Mucosa of descending colon (tissue), 3 donors: ENCODE measurements around the gene MICA. TPM values are rescaled to one million over a fixed set of nuclear protein-coding genes. Genes with fewer than 3 reads are reported as not detected.
"Not testable (repeated sequence)": the region's sequence is repeated elsewhere in the genome, so short reads cannot be mapped to it uniquely, and the experiment has no call there.

Source experiments
- ATAC-seq: fragments of 200-7000 bp; cut with Tn5 transposase; one replicate; pipeline ENCODE4 v1.9.1; 2020; ENCODE audit warnings: mild to moderate bottlenecking, moderate library complexity
- DNase-seq, 3 donors: peaks; one replicate each; pipeline ENCODE4 v3.0.0-alpha.2; 2020
- H3K36me3 ChIP-seq: fragments of 200-600 bp; one replicate; pipeline ENCODE4 v1.8.0; 2021; ENCODE audit warnings: low read depth, mild to moderate bottlenecking
- H3K4me1 ChIP-seq: fragments of 200-600 bp; one replicate; pipeline ENCODE4 v1.8.0; 2021; ENCODE audit warnings: low read depth, mild to moderate bottlenecking
- H3K4me3 ChIP-seq: fragments of 200-600 bp; one replicate; pipeline ENCODE4 v1.8.0; 2021; ENCODE audit warnings: mild to moderate bottlenecking
- H3K9me3 ChIP-seq: fragments of 200-600 bp; one replicate; pipeline ENCODE4 v1.8.0; 2021; ENCODE audit warnings: mild to moderate bottlenecking
- intact Hi-C, 2 donors: fragments of 100-400 bp; cut with DNase I in 1 of 2; cut with micrococcal nuclease in 1 of 2; formaldehyde crosslinking; loops; one replicate each; pipeline versions ENCODE4 v1.11.0 to v1.11.1; 2022; cut with DNase I, micrococcal nuclease
- total RNA-seq, 3 donors: library from RNA; stranded (reverse); fragmentation: NEBNext Ultra II Directional in 2 of 3; extraction: Animal tissue kit (Norgen Biotek cat#: 25700) in 2 of 3; gene quantifications; one replicate each; pipeline versions ENCODE4 v1.2.1 to v1.2.4, GENCODE V29; 2021 to 2023
- TF ChIP-seq, protein P1 (sequence below): fragments of 200-600 bp; IDR thresholded peaks from one replicate; pipeline ENCODE4 v1.8.0; 2022; ENCODE audit warnings: antibody characterized with exemption, mild to moderate bottlenecking
- donor health status: DM: no; HTN: no; CAD: no; lungs with moderate emphysema.
- donor health status: DM: no; HTN: no; CAD: no.
- donor health status: DM: no; HTN: yes; CAD: no.

The MICA gene
- total RNA-seq, 3 donors from 2014 or later: 18.1 to 24.2 (median 20.7) TPM

DNA sequence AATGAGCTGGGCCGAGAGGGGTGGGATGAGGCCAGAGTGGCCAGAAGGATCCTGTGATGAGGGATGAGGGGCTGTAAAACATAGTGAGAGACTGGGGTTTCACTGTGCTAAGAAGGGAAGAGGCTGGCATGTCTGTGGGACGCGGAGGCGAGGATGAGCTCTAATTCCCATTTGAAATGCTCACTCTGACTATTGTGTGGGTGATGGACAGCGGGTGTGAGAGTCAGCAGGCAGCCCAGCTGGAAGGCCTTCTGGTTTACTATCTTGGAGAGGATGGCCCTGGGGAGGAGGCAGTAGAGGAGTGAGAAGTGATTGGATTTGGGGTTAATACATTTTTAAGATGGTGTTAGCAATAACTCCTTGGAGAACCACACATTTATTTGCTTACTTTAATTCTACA is 9.5 kb upstream of the MICA start:
- Histone ChIP-seq H3K9me3 (no peaks in the 10 kb centered on the region), H3K36me3 (no peaks in the 10 kb centered on the region), H3K4me3 (no peak overlapping the region), H3K4me1 (peaks cover 12% of the 10 kb centered on the region)
- TF ChIP-seq, protein P1, sequence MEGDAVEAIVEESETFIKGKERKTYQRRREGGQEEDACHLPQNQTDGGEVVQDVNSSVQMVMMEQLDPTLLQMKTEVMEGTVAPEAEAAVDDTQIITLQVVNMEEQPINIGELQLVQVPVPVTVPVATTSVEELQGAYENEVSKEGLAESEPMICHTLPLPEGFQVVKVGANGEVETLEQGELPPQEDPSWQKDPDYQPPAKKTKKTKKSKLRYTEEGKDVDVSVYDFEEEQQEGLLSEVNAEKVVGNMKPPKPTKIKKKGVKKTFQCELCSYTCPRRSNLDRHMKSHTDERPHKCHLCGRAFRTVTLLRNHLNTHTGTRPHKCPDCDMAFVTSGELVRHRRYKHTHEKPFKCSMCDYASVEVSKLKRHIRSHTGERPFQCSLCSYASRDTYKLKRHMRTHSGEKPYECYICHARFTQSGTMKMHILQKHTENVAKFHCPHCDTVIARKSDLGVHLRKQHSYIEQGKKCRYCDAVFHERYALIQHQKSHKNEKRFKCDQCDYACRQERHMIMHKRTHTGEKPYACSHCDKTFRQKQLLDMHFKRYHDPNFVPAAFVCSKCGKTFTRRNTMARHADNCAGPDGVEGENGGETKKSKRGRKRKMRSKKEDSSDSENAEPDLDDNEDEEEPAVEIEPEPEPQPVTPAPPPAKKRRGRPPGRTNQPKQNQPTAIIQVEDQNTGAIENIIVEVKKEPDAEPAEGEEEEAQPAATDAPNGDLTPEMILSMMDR: no peak
- ATAC-seq: no peak
- DNase-seq: no peak
- intact Hi-C loops: no loop called here

DNA sequence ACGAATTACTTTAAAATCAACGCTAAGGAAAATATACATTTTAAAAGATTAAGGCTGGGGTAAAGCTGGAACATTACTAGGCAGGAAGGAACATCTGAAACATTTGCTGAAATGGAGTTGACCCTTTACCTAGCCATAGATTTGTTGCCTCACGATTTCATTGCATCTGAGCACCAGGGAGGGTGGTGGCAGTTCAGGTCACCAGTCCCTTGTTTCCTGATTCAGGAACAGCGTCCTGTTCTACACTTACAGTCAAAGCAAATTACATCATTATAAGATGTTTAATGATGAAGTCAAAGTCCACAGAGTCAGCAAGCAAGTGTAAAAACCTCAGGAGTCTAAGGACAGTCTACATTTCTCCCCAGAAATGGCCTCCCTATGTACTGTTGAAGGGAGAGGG is 9.0 kb upstream of the MICA start:
- ATAC-seq (peak; percentile 85), DNase-seq (peak in 1 of 3 donors; percentile 53)
- H3K36me3 ChIP-seq: no peaks in the 10 kb centered on the region
- intact Hi-C loops: no loop called here
- TF ChIP-seq, protein P1: no peak
- H3K9me3 ChIP-seq: no peaks in the 10 kb centered on the region
- H3K4me3 ChIP-seq: no peak overlapping the region
- peaks cover 13% of the 10 kb centered on the region for H3K4me1 ChIP-seq

DNA sequence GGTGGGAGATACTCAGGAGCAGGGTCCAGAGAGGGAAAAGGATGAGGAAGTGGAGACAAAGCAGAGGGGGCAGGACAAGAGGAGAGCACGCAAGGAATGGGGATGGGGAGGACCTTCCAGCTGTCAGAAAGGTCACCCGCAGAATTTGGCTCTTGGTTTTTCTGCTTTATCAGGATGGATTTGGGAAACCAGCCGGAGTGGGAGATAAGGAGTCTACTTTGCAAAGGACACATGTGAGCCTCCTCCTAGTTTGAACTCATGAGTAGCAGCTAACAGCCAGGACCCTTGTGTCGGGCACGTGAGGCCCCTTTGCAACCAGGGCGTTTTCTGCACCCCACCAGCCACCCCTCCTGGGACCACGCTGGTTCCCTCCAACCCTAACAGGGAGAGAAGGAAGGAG is 7.6 kb upstream of the MICA start:
- Histone ChIP-seq H3K4me1 (peaks cover 13% of the 10 kb centered on the region), H3K4me3 (no peak overlapping the region), H3K36me3 (no peaks in the 10 kb centered on the region), H3K9me3 (no peaks in the 10 kb centered on the region)
- TF ChIP-seq, protein P1: no peak
- DNase-seq (no peak), ATAC-seq (no peak)
- intact Hi-C loops: loop anchor here (5.0 kb wide), 1 partner anchor 46 kb away; no protein-coding TSS in a partner anchor

DNA sequence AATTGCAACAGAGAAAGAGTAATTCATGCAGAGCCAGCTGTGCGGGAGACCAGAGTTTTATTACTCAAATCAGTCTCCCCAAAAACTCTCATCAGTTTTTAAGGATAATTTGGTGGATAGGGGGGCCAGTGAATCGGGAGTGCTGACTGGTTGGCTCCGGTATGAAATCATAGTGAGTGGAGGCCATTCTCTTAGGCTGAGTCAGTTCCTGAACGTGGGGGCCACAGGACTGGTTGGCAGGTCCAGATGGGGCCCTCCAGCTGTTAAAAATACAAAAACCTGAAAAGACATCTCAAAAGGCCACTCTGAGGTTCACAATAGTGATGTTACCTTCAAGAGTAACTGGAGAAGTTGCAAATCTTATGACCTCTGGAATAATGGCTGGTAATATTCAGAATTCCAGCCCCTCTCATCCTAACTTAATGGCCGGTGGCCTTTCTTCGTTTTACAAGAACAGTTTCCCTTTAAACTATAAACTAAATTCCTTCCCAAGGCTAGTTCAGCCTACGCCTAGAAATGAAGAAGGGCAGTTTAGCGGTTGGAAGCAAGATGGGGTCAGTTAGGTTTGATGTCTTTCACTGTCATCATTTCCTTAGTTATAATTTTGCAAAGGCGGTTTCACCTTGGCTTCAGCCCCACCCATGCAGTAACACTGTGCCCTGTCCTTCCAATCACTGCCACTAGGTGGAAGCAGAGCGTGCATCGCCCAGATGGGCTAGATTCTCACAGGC is 6.8 kb upstream of the MICA start:
- TF ChIP-seq, protein P1: peak; percentile 88
- DNase-seq: peak; percentile 80 to 94 (median 92)
- H3K4me1 ChIP-seq: peaks cover 19% of the 10 kb centered on the region
- intact Hi-C loops: loop anchor here (5.0 kb wide), 1 partner anchor 46 kb away; no protein-coding TSS in a partner anchor
- H3K9me3 ChIP-seq: no peaks in the 10 kb centered on the region
- no peaks in the 10 kb centered on the region for H3K36me3 ChIP-seq
- peak; percentile 62 for ATAC-seq
- H3K4me3 ChIP-seq: no peak overlapping the region

DNA sequence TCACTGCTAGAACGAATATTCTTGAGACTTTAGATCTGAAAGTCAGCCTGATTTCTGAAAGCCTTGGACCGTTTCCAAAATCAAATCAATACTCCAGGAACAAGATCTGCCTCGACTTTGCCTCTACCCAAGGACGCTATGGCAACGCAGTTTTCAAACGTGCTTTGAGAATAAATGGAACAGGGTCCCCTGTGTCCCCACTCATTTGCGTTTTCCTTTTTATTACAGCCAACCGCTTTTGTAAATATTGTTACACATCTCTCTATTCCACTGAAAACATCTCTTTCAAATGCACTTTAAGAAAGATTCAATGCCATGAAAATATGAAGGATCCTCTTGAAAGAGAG is 6.3 kb upstream of the MICA start:
- H3K36me3 ChIP-seq, DNase-seq, H3K4me3 ChIP-seq, ATAC-seq, H3K9me3 ChIP-seq: not testable (repeated sequence)
- peaks cover 24% of the 10 kb centered on the region for H3K4me1 ChIP-seq
- intact Hi-C loops: loop anchor here (5.0 kb wide), 1 partner anchor 45 kb away; no protein-coding TSS in a partner anchor

DNA sequence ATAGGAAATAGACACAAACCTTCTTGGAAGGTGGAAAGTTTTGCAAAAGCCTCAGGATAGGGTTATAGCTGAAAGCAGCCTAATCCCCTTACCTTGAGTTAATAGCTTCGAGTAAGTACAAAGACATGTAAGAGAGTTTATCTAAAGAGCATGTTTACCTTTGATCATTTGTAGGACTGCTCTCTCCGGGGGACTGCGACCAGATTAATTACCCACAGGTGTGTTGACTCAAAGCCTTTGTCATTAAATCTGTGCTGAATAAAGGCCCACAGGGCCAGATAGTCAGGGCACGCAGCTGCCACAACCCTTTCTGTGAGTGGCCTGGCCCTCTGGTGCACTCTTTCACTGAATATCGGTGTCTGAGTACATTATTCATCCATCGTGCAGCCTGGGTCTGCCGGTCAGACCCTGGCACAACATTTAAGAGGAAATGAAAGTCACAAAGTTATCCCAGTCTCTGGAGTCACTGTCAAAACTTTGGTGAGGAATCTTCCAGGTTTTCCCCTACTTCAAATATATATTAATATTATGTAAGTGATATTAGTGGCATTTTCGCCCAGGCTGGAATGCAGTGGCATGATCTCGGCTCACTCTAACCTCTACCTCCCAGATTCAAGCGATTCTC is 5.4 kb upstream of the MICA start:
- H3K36me3 ChIP-seq: no peaks in the 10 kb centered on the region
- DNase-seq (no peak), ATAC-seq (no peak)
- intact Hi-C loops: loop anchor here (5.0 kb wide), 1 partner anchor 44 kb away; no protein-coding TSS in a partner anchor
- no peak overlapping the region for H3K4me3 ChIP-seq
- peaks cover 30% of the 10 kb centered on the region for H3K4me1 ChIP-seq
- no peaks in the 10 kb centered on the region for H3K9me3 ChIP-seq
- TF ChIP-seq, protein P1: no peak
